GM19025 (cell line): ENCODE measurements around the gene CEP350.

Source experiments
- ATAC-seq: cut with Tn5 transposase; IDR thresholded peaks from one replicate; pipeline ENCODE4 v1.9.1; 2021; ENCODE audit warnings: mild to moderate bottlenecking, low read depth, moderate library complexity; ENCODE audit not compliant: unreplicated experiment

The CEP350 gene, protein sequence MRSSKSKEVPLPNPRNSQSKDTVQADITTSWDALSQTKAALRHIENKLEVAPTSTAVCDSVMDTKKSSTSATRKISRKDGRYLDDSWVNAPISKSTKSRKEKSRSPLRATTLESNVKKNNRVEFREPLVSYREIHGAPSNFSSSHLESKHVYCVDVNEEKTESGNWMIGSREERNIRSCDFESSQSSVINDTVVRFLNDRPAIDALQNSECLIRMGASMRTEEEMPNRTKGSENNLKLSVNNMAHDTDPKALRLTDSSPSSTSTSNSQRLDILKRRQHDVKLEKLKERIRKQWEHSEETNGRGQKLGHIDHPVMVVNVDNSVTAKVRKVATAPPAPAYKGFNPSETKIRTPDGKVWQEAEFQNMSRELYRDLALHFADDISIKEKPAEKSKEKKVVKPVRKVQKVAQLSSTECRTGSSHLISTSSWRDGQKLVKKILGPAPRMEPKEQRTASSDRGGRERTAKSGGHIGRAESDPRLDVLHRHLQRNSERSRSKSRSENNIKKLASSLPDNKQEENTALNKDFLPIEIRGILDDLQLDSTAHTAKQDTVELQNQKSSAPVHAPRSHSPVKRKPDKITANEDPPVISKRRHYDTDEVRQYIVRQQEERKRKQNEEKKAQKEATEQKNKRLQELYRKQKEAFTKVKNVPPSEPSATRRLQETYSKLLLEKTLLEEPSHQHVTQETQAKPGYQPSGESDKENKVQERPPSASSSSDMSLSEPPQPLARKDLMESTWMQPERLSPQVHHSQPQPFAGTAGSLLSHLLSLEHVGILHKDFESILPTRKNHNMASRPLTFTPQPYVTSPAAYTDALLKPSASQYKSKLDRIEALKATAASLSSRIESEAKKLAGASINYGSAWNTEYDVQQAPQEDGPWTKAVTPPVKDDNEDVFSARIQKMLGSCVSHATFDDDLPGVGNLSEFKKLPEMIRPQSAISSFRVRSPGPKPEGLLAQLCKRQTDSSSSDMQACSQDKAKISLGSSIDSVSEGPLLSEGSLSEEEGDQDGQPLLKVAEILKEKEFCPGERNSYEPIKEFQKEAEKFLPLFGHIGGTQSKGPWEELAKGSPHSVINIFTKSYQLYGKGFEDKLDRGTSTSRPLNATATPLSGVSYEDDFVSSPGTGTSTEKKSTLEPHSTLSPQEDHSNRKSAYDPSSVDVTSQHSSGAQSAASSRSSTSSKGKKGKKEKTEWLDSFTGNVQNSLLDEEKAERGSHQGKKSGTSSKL (N-terminal part only)

DNA sequence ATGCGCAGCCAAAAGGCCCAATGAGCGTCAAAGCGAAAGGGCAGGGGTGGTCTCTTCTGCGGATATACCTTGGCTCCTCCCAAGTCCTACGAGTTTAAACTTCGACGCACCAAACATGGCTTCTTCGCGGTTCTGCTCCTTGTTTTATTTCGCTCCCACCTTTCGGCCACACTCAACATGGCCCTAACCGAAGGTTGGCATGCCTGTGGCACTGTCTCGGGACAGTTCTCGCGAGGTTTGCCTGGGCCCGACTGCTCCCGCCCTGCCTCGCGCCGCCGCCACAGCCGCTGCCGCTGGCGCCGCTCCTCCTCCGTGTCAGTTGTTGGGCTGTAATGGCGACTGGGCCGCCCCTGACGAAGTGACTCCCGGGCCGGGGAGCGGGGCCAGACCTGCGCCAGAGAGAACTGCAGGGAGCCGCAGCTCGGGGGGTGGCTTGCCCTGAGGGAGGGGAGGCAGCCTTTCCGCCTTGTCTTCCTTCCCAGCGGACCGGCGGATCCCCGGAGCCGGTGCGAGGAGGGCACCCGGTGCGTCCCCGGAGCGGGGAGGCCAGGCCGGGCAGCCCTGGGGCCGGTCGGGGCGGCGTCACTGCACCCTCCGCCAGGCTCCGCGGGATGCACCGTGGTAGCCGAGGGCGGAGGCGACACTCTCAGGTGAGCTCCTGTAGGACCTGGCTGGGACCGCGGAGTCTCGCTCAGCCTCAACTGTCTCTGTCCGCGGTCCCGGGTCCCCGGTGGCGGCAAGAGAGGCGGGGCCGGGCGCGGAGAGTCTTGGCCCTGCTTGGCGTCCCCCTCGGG is at the start of gene CEP350:
TSS of gene CEP350 (plus strand) at position 318 of the 794 bp plus-strand sequence. CDS start 31,372 bp downstream, outside the sequence.
- ATAC-seq = peak; percentile 91

DNA sequence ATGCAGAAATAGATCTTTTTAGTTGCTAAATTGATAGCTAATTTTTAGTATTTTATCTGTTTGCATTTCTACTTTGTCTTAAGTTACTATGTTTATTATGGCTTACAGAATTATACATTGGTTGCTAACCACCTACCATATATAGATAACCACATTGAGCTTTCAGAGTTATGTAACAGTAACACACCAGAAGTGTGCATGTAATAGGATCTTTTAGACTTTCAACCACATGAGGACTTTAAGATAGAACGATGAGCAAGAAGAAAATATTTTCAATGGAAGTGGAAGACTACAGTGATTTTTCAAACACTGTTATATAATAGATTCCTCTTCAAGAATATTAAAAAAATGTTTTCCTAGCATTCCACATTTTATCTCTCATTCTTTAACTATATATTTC is 43.7 kb upstream of the CEP350 start:
- no peak for ATAC-seq

DNA sequence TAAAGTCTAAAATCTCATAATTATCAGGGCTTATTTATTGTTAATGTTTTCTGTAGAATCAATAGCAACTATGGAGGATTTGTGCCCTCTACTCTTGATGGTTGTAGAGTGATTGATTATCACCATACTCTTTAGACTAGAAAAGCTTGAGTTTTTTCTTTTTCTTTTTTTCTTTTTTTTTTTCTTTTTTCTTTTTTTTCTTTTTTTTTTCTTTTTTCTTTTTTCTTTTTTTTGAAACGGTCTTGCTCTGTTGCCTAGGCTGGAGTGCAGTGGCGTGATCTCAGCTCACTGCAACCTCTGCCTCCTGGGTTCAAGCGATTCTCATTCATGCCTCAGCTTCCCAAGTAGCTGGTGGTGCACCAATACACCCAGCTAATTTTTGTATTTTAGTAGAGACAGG is 42.8 kb upstream of the CEP350 start:
- ATAC-seq = no peak

DNA sequence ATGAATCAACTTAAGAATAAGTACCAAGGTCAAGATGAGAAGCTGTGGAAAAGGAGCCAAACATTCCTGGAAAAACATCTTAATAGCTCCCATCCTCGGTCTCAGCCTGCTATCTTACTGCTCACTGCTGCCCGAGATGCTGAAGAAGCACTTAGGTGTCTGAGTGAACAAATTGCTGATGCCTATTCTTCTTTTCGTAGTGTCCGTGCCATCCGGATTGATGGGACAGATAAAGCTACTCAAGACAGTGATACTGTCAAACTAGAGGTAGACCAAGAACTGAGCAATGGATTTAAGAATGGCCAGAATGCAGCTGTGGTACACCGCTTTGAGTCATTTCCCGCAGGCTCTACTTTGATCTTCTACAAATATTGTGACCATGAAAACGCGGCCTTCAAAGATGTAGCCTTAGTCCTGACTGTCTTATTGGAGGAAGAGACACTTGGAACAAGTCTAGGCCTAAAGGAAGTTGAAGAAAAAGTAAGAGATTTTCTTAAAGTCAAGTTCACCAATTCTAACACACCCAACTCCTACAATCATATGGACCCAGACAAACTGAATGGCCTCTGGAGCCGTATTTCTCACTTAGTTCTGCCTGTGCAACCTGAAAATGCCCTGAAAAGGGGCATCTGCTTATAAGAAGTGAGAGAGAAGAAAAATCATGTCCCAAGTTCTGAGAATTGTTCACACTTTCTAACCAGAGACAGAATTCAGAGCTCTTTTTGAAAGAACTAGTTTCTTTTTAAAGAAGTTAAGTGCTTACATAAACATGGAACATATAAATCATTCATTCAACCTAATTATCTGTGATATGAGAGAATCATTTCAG is 36.8 kb upstream of the CEP350 start:
- ATAC-seq = no peak

DNA sequence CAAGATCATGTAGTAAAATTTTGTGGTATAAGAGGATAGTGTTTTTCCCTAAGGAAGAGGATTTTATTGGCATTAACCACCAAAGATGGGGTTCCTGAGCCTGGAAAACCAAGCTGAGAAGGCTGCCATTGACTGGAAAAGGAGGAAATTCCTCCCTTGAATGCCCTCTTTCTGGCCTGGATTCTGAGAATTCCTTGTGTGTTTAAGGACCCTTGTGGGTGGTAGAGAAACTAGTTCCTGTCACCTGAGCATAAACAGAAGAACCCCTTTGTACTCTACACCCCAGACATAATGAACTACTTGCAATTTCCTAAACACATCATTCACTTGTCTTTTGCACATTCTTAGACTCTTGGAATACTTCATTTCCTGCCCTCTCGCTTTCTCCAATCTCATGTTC is 33.1 kb upstream of the CEP350 start:
- ATAC-seq = no peak

DNA sequence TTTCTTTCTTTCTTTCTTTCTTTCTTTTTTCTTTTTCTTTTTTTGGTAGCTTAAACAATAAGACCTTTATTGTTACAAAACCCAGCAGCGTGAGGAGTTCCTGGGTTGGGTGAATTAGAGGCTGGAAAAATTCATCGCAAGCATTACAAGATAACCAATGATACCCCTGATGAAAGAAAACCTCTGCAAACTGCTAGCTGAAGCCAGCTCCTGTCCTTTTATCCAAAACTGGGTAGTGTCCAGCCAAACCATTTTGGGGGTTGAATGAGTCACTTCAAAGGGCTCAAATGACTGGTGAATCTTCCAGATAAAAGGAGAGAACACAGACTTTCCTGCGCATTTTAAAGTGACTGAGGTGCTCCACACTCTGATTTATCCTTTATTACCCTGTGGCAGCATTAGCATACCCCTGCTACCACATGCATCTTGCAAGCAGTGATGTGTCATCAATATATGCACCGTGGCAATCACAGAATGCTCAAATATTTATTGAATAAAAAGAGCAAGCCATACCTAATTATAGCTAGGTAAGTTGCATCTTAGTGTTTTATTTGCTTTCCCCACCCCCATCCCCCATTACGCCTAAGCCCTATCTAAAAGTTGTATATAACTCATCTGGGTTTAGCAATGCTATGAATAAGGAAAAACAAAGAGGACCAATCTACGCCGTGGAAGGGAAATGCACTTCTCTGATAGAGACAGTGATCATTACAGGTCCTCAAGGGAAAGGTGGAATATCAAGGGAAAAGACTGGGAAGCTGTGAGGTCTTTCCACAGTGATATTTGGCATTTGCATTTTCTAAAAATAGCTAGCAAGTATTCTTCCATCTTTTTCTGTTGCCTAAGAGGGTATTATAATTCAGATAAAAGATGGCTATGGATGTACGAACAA is 32.4 kb upstream of the CEP350 start:
- ATAC-seq = no peak

DNA sequence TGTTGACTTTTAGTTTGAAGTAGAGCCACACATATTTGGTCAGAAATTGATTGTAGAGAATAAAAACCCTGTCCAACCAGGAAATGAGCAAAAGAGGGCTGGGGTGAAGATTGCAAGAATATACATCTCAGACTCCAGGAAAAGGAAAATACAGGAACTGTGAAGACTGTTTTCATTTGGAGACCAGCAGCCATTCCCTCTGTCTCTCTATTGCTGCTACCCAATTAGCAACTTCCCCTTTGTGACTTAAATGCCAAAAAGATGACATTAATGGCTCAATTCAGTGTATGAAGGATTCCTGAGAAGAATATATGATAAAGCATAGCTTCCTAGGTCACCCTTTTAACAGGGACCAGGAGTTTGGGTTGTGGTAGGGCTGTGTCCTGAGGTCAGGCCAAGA is 31.6 kb upstream of the CEP350 start:
- ATAC-seq = no peak

DNA sequence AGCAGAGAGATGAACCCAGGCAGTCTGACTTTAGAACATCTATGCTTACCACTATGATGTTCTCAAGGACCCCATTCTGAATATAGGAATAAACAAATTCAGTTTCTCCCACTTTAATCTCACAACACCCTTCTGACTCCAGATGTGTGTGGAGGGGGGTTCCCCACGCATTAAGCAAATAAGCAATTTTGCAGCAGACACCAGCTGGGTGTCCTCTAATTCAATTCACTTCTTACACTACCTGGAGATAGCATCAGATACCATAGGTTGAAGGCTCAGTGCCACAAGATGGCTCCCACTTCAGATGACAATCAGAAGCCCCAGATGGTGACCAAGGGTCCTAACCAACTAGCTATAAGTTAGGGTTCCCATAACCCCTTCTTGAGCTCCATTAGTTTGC is 30.3 kb upstream of the CEP350 start:
- peak; percentile 48 for ATAC-seq

DNA sequence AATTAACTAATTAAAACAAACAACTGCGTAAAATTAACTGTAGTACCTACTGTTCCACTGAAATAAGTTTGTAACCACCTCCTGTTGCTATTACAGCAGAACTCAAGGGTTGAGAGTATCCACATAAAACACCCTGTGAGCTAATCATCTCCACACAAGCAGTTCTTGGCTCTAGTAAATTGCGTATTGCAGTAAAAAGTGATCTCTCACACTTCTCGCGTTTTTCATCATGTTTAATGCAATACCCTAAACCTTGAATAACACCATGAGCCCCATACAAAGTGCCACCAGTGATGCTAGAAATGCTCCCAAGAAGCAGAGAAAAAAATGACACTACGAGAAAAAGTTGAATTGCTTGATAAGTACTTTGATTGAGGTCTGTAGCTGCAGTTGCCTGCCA is 29.3 kb upstream of the CEP350 start:
- ATAC-seq = no peak

DNA sequence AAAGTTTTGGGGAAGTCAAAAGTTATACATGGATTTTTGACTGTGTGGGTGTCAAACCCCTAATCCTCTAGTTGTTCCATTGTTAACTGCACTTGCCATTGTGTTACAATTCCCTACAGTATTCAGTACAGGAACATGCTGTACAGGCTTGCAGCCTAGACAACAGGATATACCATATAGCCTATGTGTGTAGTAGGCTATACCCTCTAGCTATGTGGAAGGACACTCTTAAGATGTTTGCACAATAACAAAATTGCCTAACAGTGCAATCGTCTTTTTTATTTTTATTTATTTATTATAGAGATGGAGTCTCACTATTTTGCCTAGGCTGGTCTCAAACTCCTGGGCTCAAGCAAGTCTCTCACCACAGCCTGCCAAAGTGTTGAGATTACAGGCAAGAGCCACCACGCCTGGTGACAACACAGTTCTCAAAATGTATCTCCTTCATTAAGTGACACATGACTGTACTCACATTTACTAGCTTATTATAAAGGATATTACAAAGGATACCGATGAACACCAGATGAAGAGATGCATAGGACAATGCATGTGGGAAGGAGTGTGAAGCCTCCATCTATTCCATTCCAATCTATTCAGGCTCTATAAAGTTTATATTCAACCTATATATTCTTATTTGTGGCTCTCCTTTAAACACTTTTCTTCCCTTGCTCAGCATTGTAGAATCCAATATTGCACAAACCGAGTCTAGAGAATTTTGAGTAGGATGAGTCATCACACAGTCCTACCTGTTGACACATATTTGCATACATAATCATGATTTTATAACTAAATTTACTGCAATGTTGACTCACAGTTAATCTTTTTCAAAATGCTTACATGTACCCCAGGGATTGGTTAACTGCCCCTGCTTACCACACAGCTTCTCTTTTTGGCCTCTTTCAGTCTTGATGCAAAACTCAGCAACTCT is 28.4 kb upstream of the CEP350 start:
- no peak for ATAC-seq

DNA sequence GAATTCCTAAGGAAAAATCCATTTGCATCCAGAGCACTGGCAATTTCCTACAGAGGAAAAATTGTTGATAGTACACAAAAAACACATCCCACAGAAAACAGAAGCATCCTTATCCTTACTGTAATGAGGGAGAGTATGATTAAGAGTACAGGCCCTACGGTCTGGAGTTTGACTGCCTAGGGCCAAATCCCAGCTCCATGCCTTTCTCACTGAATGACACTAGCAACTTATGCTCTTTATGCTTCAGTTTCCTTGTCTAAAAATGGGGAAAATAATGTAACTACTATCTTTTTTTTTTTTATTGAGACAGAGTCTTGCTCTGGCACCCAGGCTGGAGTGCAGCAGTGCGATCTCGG is 27.8 kb upstream of the CEP350 start:
- ATAC-seq = no peak

DNA sequence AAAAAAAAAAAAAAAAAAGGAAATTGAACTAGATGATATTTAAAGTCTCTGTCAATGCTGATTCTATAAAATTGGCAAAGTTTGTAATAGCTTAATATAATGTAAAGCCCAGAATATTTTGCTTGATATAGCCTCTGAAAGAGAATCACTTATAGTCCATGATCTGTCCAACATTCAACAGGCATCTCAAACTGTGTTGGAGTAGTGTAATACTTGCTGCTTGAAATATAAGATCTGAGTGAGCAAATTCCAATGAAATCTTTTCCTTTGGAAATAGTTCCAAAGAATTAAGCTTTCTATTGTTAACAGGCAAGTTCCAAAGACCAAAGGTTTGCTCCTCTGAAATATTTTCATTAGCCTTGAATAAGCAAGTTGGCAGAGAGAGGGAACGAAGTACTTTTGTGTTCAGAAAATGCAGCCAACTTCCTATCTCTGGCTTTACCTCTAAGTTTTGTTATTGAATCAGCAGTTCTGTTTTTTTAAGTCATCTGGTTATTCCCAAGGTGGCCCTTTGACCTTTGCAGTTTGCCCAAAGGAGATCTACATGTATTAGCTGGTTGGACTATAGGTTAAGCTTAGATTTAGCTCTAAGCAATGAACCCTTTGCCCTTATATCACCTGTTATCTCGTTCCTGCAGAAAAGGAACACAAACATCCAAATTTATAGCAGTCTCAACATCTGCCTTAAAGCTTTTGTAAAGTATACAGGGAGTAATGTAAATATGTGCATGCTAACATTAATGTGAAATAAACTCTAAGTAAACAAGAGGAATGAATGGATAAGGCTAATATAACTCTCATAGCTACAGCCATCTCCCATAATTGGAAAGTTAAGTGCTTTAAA is 24.4 kb upstream of the CEP350 start:
- ATAC-seq = no peak

DNA sequence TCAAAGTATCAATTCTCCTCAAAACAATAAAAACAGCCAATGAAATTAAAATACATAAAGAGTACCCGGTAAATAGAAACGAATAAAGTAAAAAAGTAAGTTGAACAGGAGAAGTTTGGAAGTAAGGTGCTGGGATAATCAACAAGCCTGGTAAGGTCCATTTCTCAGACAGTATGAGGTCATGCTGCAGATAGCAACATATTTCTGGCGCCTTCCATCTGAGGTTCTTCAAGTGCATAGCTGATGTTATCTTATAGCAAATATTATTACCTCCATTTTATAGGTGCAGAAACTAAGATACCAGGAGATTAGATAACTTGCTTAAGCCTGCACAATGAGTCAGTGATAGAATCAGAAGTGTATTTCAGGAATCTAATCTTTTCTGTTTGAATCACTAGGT is 23.7 kb upstream of the CEP350 start:
- ATAC-seq = no peak

DNA sequence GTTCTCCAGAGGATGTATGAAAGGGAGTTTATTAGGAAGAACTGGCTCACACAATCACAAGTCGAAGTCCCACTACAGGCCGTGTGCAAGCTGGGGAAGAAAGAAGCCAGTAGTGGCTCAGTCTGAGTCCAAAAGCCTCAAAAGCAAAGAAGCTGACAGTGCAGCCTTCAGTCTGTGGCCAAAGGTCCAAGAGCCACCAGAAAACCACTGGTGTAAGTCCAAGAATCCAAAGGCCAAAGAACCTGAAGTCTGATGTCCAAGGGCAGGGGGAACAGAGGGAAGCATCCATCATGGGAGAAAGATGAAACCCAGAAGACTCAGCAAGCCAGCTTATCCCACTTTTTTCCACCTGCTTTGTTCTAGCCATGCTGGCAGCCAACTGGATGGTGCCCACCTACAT is 21.4 kb upstream of the CEP350 start:
- ATAC-seq = no peak

DNA sequence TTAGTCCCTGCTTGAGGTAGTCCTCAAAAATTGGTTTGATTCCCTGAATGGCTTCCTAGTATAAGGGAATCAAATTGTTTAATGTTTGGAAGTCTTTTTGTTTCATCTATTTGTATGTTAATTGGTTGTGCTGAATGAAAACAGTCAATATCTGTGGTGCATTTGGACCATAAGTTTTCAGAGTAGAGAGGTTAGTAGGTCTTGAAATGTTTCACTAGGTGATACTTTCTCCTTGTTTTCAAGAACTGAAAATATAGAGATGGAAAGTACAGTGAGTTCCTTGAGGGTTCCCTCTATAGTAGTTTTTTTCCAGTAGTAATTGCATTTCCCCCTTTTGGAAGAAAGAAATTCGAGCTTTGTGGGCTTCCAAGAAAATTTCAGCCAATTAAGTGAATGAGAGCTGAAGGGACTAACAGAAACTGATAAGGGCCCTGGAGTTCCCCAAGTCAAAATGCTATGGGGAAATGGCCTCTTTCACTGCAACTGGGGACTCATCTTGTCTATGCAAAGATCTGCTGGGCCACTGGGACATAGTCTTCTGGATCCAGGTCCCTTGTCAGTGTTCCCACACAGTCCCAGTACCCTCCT is 18.6 kb upstream of the CEP350 start:
- no peak for ATAC-seq

DNA sequence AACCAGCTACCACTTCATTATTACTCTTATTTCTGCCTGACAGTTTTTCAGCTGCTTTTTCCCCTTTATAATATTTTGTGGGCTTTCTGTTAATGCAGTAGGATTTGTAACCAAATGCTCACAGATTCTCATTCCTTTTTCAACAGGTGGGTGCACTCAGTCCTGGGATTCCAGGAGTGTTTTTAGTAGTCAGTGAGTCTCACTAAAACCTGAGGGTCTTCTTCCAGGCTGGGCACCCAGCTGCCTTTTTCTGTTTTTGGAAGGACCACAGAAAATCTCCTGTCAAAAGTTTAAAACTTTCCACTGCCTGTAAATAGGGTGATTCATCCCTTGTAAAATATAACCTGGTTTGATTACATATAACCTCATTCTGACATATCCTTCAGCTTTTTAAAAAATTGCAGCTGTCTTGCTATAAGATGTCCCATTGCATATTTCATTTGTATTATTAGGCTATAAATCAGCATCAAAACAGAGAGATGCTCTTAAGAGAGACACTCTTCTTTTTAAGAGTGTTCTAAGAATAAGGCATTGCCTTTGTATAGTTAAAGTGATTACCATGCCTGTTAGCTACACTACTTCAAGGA is 16.8 kb upstream of the CEP350 start:
- ATAC-seq = no peak
